Subcutaneous adipose tissue (tissue), 4 donors: ENCODE data around the gene GNB1. TPM values are rescaled to one million over a fixed set of nuclear protein-coding genes. Genes with fewer than 3 reads are reported as not detected.

Source experiments
- total RNA-seq, 4 donors: library from RNA; depleted of rRNA; stranded (reverse); fragments of >200 nt; gene quantifications; one replicate each; pipeline ENCODE4 v1.1.0, GENCODE V29; 2016
- TF ChIP-seq, protein P1 (sequence below): fragments of 450-650 bp; IDR thresholded peaks from one replicate; pipeline ENCODE4 v1.5.1; 2016; ENCODE audit warnings: low read depth, mild to moderate bottlenecking, control low read depth, antibody characterized with exemption, moderate library complexity

Gene GNB1
- total RNA-seq, 4 donors from 2014 or later = 157 to 173 (median 164) TPM

DNA sequence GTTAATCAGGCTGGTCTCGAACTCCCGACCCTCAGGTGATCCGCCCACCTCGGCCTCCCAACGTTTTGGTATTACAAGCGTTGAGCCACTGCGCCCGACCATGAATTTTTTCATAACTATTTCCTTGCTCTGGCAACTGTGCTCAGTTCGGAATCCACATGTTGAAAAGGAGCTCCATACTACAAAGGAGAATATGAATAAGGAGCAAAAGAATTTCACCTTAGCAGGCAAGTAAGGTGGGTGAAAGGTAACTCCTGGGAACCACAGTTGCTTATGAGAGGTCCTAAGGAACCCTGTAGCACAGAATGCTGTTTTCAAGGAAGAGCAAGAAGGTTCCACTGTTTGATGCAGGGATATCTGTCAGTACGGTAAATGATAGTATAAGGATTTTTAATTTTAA is 82.7 kb downstream of the GNB1 start:
- TF ChIP-seq, protein P1, sequence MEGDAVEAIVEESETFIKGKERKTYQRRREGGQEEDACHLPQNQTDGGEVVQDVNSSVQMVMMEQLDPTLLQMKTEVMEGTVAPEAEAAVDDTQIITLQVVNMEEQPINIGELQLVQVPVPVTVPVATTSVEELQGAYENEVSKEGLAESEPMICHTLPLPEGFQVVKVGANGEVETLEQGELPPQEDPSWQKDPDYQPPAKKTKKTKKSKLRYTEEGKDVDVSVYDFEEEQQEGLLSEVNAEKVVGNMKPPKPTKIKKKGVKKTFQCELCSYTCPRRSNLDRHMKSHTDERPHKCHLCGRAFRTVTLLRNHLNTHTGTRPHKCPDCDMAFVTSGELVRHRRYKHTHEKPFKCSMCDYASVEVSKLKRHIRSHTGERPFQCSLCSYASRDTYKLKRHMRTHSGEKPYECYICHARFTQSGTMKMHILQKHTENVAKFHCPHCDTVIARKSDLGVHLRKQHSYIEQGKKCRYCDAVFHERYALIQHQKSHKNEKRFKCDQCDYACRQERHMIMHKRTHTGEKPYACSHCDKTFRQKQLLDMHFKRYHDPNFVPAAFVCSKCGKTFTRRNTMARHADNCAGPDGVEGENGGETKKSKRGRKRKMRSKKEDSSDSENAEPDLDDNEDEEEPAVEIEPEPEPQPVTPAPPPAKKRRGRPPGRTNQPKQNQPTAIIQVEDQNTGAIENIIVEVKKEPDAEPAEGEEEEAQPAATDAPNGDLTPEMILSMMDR = no peak

DNA sequence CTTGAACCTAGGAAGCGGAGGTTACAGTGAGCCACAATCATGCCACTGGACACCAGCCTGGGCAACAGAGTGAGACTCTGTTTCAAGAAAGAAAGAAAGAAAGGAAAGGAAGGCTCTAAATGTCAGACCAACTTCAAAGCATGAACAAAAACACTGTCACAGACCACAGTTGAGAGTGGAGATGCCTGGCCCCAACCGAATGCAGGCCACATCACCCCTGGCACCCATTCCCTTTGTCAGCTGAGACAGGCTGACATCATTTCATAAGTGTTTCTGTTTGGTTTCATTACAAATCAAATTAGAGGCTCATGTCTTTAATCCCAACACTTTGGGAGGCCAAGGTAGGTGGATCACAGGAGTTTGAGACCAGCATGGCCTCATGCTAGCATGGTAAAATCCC is 84.0 kb downstream of the GNB1 start:
- TF ChIP-seq, protein P1 = no peak

GRCh38 chr1:1804301-1804700 is 86.6 kb downstream of the GNB1 start:
- TF ChIP-seq, protein P1 = no peak

- TF ChIP-seq, protein P1 = no peak
Measured at GRCh38 chr1:1802871-1803270, 88.0 kb downstream of the GNB1 start.

- TF ChIP-seq, protein P1 = no peak
Measured at GRCh38 chr1:1799716-1800115, 91.2 kb downstream of the GNB1 start.

DNA sequence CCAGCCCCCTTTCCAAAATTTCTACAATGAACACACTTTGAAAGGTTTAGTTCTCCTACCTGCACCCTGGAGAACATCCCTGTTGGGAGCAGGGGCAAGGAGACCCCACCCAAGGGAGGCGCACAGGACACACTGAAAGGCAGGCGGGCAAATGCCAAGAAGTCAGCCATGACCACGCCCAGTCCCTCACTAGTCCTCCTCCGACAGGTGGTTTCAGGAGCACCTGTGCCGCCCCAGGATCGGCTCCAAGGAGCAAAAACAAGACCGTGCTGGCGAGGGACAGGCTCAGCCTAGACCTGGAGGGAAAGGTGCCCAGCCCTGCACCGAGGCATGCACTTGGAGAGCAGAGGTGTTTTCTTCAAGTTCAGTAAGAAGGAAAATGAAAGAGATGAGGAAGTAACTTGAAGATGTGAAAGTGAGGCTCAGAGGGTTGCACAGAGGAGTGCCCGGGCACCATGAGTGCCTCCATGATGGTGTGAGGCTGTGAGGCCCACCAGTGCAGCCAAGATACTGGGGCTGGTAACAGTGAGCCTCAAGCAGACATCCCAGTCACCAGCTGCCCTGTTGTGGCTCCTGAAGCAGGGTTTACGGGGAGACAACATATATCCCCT is 93.1 kb downstream of the GNB1 start:
- TF ChIP-seq, protein P1 = no peak

- TF ChIP-seq, protein P1 = no peak
Measured at GRCh38 chr1:1796466-1796865, 94.4 kb downstream of the GNB1 start.
